Heart right ventricle (tissue), 16 donors: ENCODE measurements around the gene COL4A4. TPM values are rescaled to one million over a fixed set of nuclear protein-coding genes. Genes with fewer than 3 reads are reported as not detected.

Experiments
- ATAC-seq, 8 donors: fragments of 200-7000 bp; cut with Tn5 transposase; one replicate each; pipeline ENCODE4 v1.9.1; 2020; ENCODE audit warnings: mild to moderate bottlenecking in 8 of 8, moderate library complexity in 8 of 8, moderate number of reproducible peaks in 1 of 8
- DNase-seq, 2 donors: peaks; one replicate each; pipeline ENCODE4 v3.0.0-alpha.2; 2020
- H3K27ac ChIP-seq, 10 donors: fragments of 200-600 bp; sonication (generic) in 2 of 10; one replicate each; pipeline versions ENCODE4 v1.5.0 to v1.8.0; 2020 to 2022; ENCODE audit warnings: mild to moderate bottlenecking in 3 of 10
- H3K27me3 ChIP-seq, 7 donors: fragments of 200-600 bp; one replicate each; pipeline ENCODE4 v1.8.0; 2021 to 2022; ENCODE audit warnings: mild to moderate bottlenecking in 2 of 7
- H3K36me3 ChIP-seq, 9 donors: fragments of 200-600 bp; sonication (generic) in 1 of 9; one replicate each; pipeline versions ENCODE4 v1.5.0 to v1.8.0; 2020 to 2022; ENCODE audit warnings: mild to moderate bottlenecking in 2 of 9
- H3K4me1 ChIP-seq, 9 donors: fragments of 200-600 bp; sonication (generic) in 1 of 9; one replicate each; pipeline versions ENCODE4 v1.5.0 to v1.8.0; 2020 to 2022; ENCODE audit warnings: mild to moderate bottlenecking in 4 of 9
- H3K4me3 ChIP-seq, 10 donors: fragments of 200-600 bp; sonication (generic) in 2 of 10; one replicate each; pipeline versions ENCODE4 v1.5.0 to v1.8.0; 2020 to 2022; ENCODE audit warnings: mild to moderate bottlenecking in 7 of 10, moderate library complexity in 2 of 10
- H3K9me3 ChIP-seq, 11 donors: fragments of 200-600 bp in 10 of 11; sonication (generic) in 2 of 11; one replicate each; pipeline versions ENCODE4 v1.5.0 to v1.8.0; 2013 to 2022; ENCODE audit warnings: mild to moderate bottlenecking in 2 of 11, control low read depth in 1 of 11, moderate library complexity in 1 of 11
- WGBS, 2 donors: extraction: QIAGEN DNeasy Blood & Tissue Kit; methylation state at CpG; one replicate each; pipeline ENCODE4 v1.1.7; 2013; ENCODE audit warnings: inconsistent platforms in 1 of 2; 5-methylcytosine and 5-hydroxymethylcytosine counted together
- intact Hi-C, 10 donors: fragments of 100-400 bp; cut with DNase I; formaldehyde crosslinking; loops; one replicate each; pipeline versions ENCODE4 v1.11.1 to v1.14.2; 2022
- polyA plus RNA-seq, 2 donors: library from polyadenylated mRNA; stranded (reverse); fragments of 200-250 nt; gene quantifications; one replicate each; pipeline ENCODE4 v1.2.3, GENCODE V29; 2013
- total RNA-seq, 10 donors: library from RNA; stranded (reverse); fragmentation: NEBNext Ultra II Directional in 3 of 10; extraction: Animal tissue kit (Norgen Biotek cat#: 25700) in 3 of 10; gene quantifications; one replicate each; pipeline versions ENCODE4 v1.2.1 to v1.2.4, GENCODE V29; 2021 to 2023
- TF ChIP-seq, protein P1 (sequence below), 9 donors: fragments of 200-600 bp; sonication (generic) in 2 of 9; IDR thresholded peaks; one replicate each; pipeline versions ENCODE4 v1.5.0 to v1.8.0; 2021 to 2022; ENCODE audit warnings: antibody characterized with exemption in 9 of 9, mild to moderate bottlenecking in 5 of 9, moderate library complexity in 1 of 9
- donor health status: Arrhythmogenic right ventricular cardiomyopathy.
- donor health status: ischemic (EF 13 %, LVEDD 7.1; RV severe dilation, severe dysfunction).
- donor health status: healthy with polysubstance abuse.
- donor health status: DM: no; HTN: yes; CAD: no.
- donor health status: DM: no; HTN: no; CAD: no.
- donor health status: ischemic (EF 25% LVEDD 6.9; RV normal size, moderate dysfunction).
- donor health status: ischemic (EF 25% LVEDD 5.7; RV mildly dilated, moderate dysfunction).
- donor health status: healthy.
- donor health status: DM: yes; HTN: yes; CAD: no.
- donor health status: Ischemic cardiomyopathy.
- donor health status: ischemic (EF 35%, LVEDD 5.7; RV mildly dilated, moderate dysfunction).
- donor health status: nonischemic (EF 11% LVEDD 7.7; RV severe dilation, severe dysfunction).
- donor health status: DM: yes; HTN: yes; CAD: no.
- donor health status: PGD.
- donor health status: ischemic (EF 29% LVEDD 5.4; RV normal size, mild dysfunction).
- donor health status: nonischemic (EF 23%, LVEDD 6.1; RV moderate dilation, normal function).

Gene COL4A4
- total and polyA plus RNA-seq, 12 donors: 0.84 to 11.4 (median 4.1) TPM

DNA sequence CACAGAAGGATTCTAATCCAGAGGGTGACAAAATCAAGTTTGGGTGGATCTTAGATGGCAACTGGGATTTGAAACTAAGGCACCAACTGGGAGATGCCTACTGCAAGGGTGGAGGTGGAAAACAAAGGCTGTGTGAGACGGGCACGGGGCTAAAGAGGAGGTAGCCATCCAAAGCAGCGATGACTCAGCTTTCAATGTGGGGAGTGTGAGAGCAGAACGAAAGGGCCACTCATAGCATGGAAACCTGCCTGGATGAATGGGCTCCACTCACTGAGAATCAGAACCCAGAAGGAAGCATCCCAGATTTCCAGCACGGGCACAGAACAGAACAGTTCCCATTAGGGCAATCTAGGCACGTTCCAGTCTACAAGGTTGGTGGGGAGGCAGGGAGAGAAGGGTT, 159.5 kb downstream of the COL4A4 start:
- Histone ChIP-seq H3K9me3 (no peaks in the 10 kb centered on the region), H3K4me1 (no peaks in the 10 kb centered on the region), H3K27ac (no peak overlapping the region), H3K27me3 (no peaks in the 10 kb centered on the region), H3K36me3 (peaks cover 0 to 45% (median 4%) of the 10 kb centered on the region in 9 donors), H3K4me3 (no peak overlapping the region)
- intact Hi-C loops: no loop called here
- no peak for ATAC-seq
- TF ChIP-seq, protein P1, sequence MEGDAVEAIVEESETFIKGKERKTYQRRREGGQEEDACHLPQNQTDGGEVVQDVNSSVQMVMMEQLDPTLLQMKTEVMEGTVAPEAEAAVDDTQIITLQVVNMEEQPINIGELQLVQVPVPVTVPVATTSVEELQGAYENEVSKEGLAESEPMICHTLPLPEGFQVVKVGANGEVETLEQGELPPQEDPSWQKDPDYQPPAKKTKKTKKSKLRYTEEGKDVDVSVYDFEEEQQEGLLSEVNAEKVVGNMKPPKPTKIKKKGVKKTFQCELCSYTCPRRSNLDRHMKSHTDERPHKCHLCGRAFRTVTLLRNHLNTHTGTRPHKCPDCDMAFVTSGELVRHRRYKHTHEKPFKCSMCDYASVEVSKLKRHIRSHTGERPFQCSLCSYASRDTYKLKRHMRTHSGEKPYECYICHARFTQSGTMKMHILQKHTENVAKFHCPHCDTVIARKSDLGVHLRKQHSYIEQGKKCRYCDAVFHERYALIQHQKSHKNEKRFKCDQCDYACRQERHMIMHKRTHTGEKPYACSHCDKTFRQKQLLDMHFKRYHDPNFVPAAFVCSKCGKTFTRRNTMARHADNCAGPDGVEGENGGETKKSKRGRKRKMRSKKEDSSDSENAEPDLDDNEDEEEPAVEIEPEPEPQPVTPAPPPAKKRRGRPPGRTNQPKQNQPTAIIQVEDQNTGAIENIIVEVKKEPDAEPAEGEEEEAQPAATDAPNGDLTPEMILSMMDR (IDR thresholded peaks at IDR 0.05): no peak
- DNase-seq: no peak
- 92 to 93% methylated on average over 6 of the region's 6 CpGs for WGBS, 2 donors

DNA sequence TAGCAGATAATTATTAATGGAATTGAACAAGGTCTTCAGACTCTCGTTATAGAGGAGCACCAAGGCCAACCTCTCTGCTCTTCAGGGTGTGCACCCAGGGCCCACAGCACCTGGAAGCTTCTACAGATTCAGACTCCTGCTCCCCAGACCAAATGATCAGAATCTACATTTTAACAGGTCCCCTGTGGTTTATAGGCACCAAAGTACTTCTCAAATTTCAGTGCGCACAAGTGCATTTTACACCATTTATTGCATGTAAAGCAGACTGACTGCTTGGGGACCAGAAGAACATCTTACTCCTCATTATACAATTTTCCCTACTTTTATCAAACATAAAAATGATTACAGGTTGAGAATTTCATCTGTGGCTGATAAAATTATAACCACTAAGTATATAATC, 163.9 kb downstream of the COL4A4 start:
- ATAC-seq (no peak), DNase-seq (no peak)
- Histone ChIP-seq H3K4me1 (peaks cover 0 to 6% (median 0%) of the 10 kb centered on the region in 9 donors), H3K36me3 (peaks cover 0 to 58% (median 13%) of the 10 kb centered on the region in 9 donors), H3K27me3 (no peaks in the 10 kb centered on the region), H3K27ac (no peak overlapping the region), H3K9me3 (no peaks in the 10 kb centered on the region), H3K4me3 (no peak overlapping the region)
- TF ChIP-seq, protein P1 (IDR thresholded peaks at IDR 0.05): no peak
- intact Hi-C loops: no loop called here
- 93 to 98% methylated on average over 2 of the region's 2 CpGs for WGBS, 2 donors

DNA sequence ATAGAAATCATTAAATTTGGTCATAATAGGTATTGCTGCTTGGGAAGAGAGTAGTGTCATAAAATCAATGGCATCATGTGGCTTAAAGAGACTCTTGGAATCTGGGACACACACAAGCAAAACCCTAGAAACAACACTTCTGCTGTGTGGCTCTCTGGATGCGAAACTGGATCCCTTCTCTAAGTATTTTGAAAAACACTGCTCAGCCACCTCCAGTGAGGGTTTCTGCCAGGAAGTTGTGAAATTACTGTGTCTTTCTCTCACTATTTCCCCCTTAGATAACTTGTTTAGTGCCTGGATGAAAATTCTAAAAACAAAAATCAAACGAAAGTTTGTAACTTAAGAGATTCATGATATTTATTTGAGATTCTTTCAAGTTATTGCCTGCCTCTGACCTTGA, 164.3 kb downstream of the COL4A4 start:
- TF ChIP-seq, protein P1 (IDR thresholded peaks at IDR 0.05): no peak
- 78 to 81% methylated on average over 2 of the region's 2 CpGs for WGBS, 2 donors
- ATAC-seq: no peak
- H3K27ac ChIP-seq: no peak overlapping the region
- peaks cover 0 to 58% (median 13%) of the 10 kb centered on the region in 9 donors for H3K36me3 ChIP-seq
- peaks cover 0 to 6% (median 0%) of the 10 kb centered on the region in 9 donors for H3K4me1 ChIP-seq
- no peak for DNase-seq
- H3K27me3 ChIP-seq: no peaks in the 10 kb centered on the region
- intact Hi-C loops: loop anchor here in 1 of 10 donors (10.0 kb wide), 1 partner anchor 1115 kb away; no protein-coding TSS in a partner anchor
- H3K9me3 ChIP-seq: no peaks in the 10 kb centered on the region
- H3K4me3 ChIP-seq: no peak overlapping the region

- 67 to 72% methylated on average over 15 of the region's 15 CpGs for WGBS, 2 donors
- peak in 4 of 8 donors; percentile 25 to 61 (median 43) for ATAC-seq
- intact Hi-C loops: loop anchor here in 1 of 10 donors (10.0 kb wide), 1 partner anchor 1111 kb away; no protein-coding TSS in a partner anchor
Measured at GRCh38 chr2:226995625-226996041, 168.4 kb downstream of the COL4A4 start.

More at GRCh38 chr2:226995625-226996041, 168.4 kb downstream of the COL4A4 start:
- TF ChIP-seq, protein P1 (IDR thresholded peaks at IDR 0.05): no peak
- DNase-seq: peak; percentile 9 to 52
- peaks cover 0 to 58% (median 16%) of the 10 kb centered on the region in 9 donors for H3K36me3 ChIP-seq
- no peaks in the 10 kb centered on the region for H3K27me3 ChIP-seq
- H3K9me3 ChIP-seq: no peaks in the 10 kb centered on the region
- H3K4me3 ChIP-seq: no peak overlapping the region
- peaks cover 0 to 6% (median 0%) of the 10 kb centered on the region in 9 donors for H3K4me1 ChIP-seq
- H3K27ac ChIP-seq: no peak overlapping the region
